ENCODE results near the gene PHACTR1. TPM values are rescaled to one million over a fixed set of nuclear protein-coding genes. Genes with fewer than 3 reads are reported as not detected.
A peak's percentile ranks its signal among the peaks of the same experiment; 100 is the strongest.

The PHACTR1 gene
- total RNA-seq, 2 donors from 2014 or later = 2.8 to 6.3 TPM

DNA sequence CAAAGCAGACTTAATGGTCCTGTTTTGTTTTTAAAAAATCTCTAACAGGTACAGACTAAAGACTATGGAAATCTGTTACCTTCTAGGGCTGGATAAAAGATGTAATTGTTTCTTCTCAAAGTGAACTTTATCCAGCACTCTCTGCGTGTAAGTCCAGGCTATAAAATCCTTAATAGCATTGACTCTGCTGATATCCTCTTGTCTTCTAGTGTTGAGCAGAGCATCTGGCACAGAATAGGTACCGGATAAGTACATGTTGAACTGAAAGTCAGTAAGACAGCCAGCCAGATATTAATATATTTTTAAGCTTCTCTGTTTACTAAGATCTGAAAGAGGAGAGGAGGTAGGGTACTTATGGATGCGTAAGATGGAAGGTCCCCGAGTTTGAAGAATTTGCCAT, 349.5 kb downstream of the PHACTR1 start:
- no peak for DNase-seq
- Mint-ChIP-seq H3K9me3 (no peaks in the 10 kb centered on the region), H3K4me3 (no peak overlapping the region), H3K27ac (no peak overlapping the region), H3K36me3 (ENCODE audit: low read depth) (no peaks in the 10 kb centered on the region), H3K4me1 (peaks cover 3% of the 10 kb centered on the region), H3K27me3 (ENCODE audit: insufficient read depth) (peaks cover 53% of the 10 kb centered on the region)
- H3K27me3 ChIP-seq (ENCODE audit: control insufficient read depth, insufficient read depth, low read length, poor library complexity, severe bottlenecking) = no peaks in the 10 kb centered on the region
- H3K36me3 ChIP-seq (ENCODE audit: control insufficient read depth, insufficient read depth, low read length) = peaks cover 4% of the 10 kb centered on the region
- no peaks in the 10 kb centered on the region for H3K9me3 ChIP-seq (ENCODE audit: control insufficient read depth, low read length)
- H3K27ac ChIP-seq (ENCODE audit: low read depth, low read length) = no peak overlapping the region
- TF ChIP-seq, protein P1, sequence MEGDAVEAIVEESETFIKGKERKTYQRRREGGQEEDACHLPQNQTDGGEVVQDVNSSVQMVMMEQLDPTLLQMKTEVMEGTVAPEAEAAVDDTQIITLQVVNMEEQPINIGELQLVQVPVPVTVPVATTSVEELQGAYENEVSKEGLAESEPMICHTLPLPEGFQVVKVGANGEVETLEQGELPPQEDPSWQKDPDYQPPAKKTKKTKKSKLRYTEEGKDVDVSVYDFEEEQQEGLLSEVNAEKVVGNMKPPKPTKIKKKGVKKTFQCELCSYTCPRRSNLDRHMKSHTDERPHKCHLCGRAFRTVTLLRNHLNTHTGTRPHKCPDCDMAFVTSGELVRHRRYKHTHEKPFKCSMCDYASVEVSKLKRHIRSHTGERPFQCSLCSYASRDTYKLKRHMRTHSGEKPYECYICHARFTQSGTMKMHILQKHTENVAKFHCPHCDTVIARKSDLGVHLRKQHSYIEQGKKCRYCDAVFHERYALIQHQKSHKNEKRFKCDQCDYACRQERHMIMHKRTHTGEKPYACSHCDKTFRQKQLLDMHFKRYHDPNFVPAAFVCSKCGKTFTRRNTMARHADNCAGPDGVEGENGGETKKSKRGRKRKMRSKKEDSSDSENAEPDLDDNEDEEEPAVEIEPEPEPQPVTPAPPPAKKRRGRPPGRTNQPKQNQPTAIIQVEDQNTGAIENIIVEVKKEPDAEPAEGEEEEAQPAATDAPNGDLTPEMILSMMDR (conservative IDR thresholded peaks at IDR 0.05) = no peak
- no peak overlapping the region for H3K9ac ChIP-seq (ENCODE audit: extremely low read depth, low read length, poor library complexity, severe bottlenecking)
- no peak overlapping the region for H3K4me3 ChIP-seq (ENCODE audit: low read length)
- H3K4me1 ChIP-seq (ENCODE audit: control insufficient read depth, insufficient read depth, low read length) = no peaks in the 10 kb centered on the region
- 99 to 100% methylated on average over 2 to 4 of the region's 4 CpGs for WGBS, 2 experiments (ENCODE audit: insufficient coverage in 1 of 2, insufficient read length in 1 of 2)

DNA sequence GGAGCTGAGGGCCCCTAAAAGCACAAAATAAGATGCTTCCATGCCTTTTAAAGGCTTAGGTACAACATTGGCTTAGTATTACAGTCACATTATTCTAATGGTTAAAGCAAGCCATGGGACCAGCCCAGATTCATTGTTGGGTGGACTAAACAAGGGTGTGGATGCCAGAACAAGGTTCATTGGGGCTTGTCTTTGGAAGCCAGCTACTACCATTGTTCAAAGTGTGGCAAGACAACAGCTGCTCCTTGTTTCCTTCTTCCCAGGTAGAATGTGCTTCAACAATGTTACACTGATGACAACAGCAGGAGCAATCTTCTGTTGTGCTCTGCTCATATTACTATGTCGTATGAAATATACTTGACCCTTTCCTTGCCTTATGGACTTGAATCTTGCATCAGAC, 350.3 kb downstream of the PHACTR1 start:
- TF ChIP-seq, protein P1 (conservative IDR thresholded peaks at IDR 0.05) = no peak
- Mint-ChIP-seq H3K4me3 (no peak overlapping the region), H3K36me3 (ENCODE audit: low read depth) (no peaks in the 10 kb centered on the region), H3K27ac (no peak overlapping the region), H3K4me1 (peaks cover 3% of the 10 kb centered on the region), H3K27me3 (ENCODE audit: insufficient read depth) (peaks cover 58% of the 10 kb centered on the region), H3K9me3 (no peaks in the 10 kb centered on the region)
- no peaks in the 10 kb centered on the region for H3K4me1 ChIP-seq (ENCODE audit: control insufficient read depth, insufficient read depth, low read length)
- no peak overlapping the region for H3K4me3 ChIP-seq (ENCODE audit: low read length)
- H3K27ac ChIP-seq (ENCODE audit: low read depth, low read length) = no peak overlapping the region
- H3K9me3 ChIP-seq (ENCODE audit: control insufficient read depth, low read length) = no peaks in the 10 kb centered on the region
- H3K9ac ChIP-seq (ENCODE audit: extremely low read depth, low read length, poor library complexity, severe bottlenecking) = no peak overlapping the region
- WGBS, 2 experiments (ENCODE audit: insufficient coverage in 1 of 2, insufficient read length in 1 of 2) = 91% methylated on average over 1 of the region's 1 CpG; no CpG with 5 or more reads in 1 of the 2 experiments
- DNase-seq = no peak
- H3K27me3 ChIP-seq (ENCODE audit: control insufficient read depth, insufficient read depth, low read length, poor library complexity, severe bottlenecking) = no peaks in the 10 kb centered on the region
- peaks cover 4% of the 10 kb centered on the region for H3K36me3 ChIP-seq (ENCODE audit: control insufficient read depth, insufficient read depth, low read length)

DNA sequence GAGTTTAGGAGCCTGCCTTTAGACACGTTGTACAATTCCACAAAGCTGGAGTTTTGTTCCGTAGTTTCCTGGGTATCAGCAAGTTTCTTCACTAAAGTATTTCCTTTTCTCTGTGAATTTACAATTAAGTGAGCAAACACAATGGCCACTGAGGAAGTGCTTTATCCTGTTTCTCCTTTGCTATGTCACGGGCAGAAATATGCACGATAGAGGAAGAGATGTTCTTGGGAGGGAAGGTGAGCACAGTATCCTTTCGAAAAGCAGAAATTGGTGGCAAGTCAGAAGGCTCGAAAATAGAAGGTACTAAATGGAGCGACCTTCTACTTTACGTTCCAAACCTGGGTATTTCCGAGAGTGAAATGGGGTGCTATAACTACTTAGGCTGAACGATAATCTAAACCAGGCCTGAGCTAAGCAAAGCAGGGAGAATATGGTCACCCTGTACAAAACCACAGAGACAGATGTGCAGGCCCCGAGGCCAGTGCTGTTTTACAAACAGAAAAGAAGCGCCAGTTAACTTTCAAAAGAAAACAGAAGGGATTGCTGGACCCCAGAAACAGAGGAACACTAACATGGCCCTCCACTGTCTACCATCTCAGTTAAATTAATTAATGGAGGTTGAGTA, 352.1 kb downstream of the PHACTR1 start:
- TF ChIP-seq, protein P1 (conservative IDR thresholded peaks at IDR 0.05) = no peak
- peak; percentile 1 for DNase-seq
- Mint-ChIP-seq H3K9me3 (no peaks in the 10 kb centered on the region), H3K36me3 (ENCODE audit: low read depth) (no peaks in the 10 kb centered on the region), H3K27ac (no peak overlapping the region), H3K27me3 (ENCODE audit: insufficient read depth) (peaks cover 65% of the 10 kb centered on the region), H3K4me1 (peaks cover 11% of the 10 kb centered on the region), H3K4me3 (no peak overlapping the region)
- Histone ChIP-seq H3K4me1 (ENCODE audit: control insufficient read depth, insufficient read depth, low read length) (no peaks in the 10 kb centered on the region), H3K36me3 (ENCODE audit: control insufficient read depth, insufficient read depth, low read length) (no peaks in the 10 kb centered on the region), H3K4me3 (ENCODE audit: low read length) (no peak overlapping the region), H3K9me3 (ENCODE audit: control insufficient read depth, low read length) (no peaks in the 10 kb centered on the region), H3K27me3 (ENCODE audit: control insufficient read depth, insufficient read depth, low read length, poor library complexity, severe bottlenecking) (no peaks in the 10 kb centered on the region), H3K9ac (ENCODE audit: extremely low read depth, low read length, poor library complexity, severe bottlenecking) (no peak overlapping the region), H3K27ac (ENCODE audit: low read depth, low read length) (no peak overlapping the region)
- 94 to 95% methylated on average over 12 of the region's 12 CpGs for WGBS, 2 experiments (ENCODE audit: insufficient coverage in 1 of 2, insufficient read length in 1 of 2)
